Myocyte (in vitro differentiated cells): Measurements from ENCODE around the gene LLCFC1. TPM values are rescaled to one million over a fixed set of nuclear protein-coding genes. Genes with fewer than 3 reads are reported as not detected.

Source experiments
- DNase-seq: peaks from one replicate; pipeline ENCODE4 v3.0.0-alpha.2; 2012; ENCODE audit warnings: low read depth
- total RNA-seq: library from RNA; depleted of rRNA; stranded (reverse); fragments of >200 nt; gene quantifications from 2 replicates; pipeline ENCODE4 v1.2.3, GENCODE V29; 2014

Gene LLCFC1
- total RNA-seq, 1 donor from 2014 or later, result not detected

GRCh38 chr7:142984297-142984696 is 45.0 kb downstream of the LLCFC1 start:
- no peak for DNase-seq

Other genes with a start within 250 kb of the LLCFC1 start
- gene PRSS1, start 190.0 kb upstream of the LLCFC1 start, total RNA-seq, result not detected in 2 replicates
- gene PRSS2, start 168.5 kb upstream of the LLCFC1 start, total RNA-seq, result not detected in 2 replicates
- 0.08 and 0.16 TPM in 2 replicates for gene EPHB6, start 84.4 kb upstream of the LLCFC1 start, total RNA-seq
- gene TRPV6, start 53.7 kb upstream of the LLCFC1 start, total RNA-seq, result not detected in 2 replicates
- gene TRPV5, start 5.7 kb upstream of the LLCFC1 start, total RNA-seq, result not detected in 2 replicates
- gene KEL, start 22.9 kb downstream of the LLCFC1 start, total RNA-seq, result not detected in 2 replicates
- gene OR9A2, start 87.6 kb downstream of the LLCFC1 start, total RNA-seq, result not detected in 2 replicates
- gene OR6V1, start 112.9 kb downstream of the LLCFC1 start, total RNA-seq, result not detected in 2 replicates
- gene PIP, start 192.6 kb downstream of the LLCFC1 start, total RNA-seq, result not detected in 2 replicates
- not detected in 2 replicates for gene TAS2R39, start 243.9 kb downstream of the LLCFC1 start, total RNA-seq